Activated T-cell treated with anti-CD3 and anti-CD28 coated beads, Interleukin-2, amount 50 U/mL, for 4 hours (primary cell): Measurements from ENCODE around the gene CPA2. TPM values are rescaled to one million over a fixed set of nuclear protein-coding genes. Genes with fewer than 3 reads are reported as not detected.

ENCODE experiments used
- ATAC-seq, 2 donors: fragments of 200-7000 bp; cut with Tn5 transposase; one replicate each; pipeline ENCODE4 v1.10.0; 2021
- DNase-seq: peaks from one replicate; pipeline ENCODE4 v3.0.0-alpha.2; 2020
- H3K27me3 Mint-ChIP-seq: one replicate; pipeline ENCODE4 v1.8.0; 2021; ENCODE audit warnings: low read depth, mixed read lengths
- H3K36me3 Mint-ChIP-seq: one replicate; pipeline ENCODE4 v1.8.0; 2022; ENCODE audit warnings: mixed read lengths; ENCODE audit not compliant: insufficient read depth
- H3K4me1 Mint-ChIP-seq: one replicate; pipeline ENCODE4 v1.8.0; 2021; ENCODE audit warnings: low read depth, mixed read lengths
- H3K4me3 Mint-ChIP-seq: one replicate; pipeline ENCODE4 v1.8.0; 2021; ENCODE audit warnings: mild to moderate bottlenecking, moderate library complexity, mixed read lengths
- H3K9me3 Mint-ChIP-seq: one replicate; pipeline ENCODE4 v1.8.0; 2021; ENCODE audit warnings: mixed read lengths
- total RNA-seq, 3 donors: library from RNA; stranded (reverse); gene quantifications; one replicate each; pipeline ENCODE4 v1.2.1, GENCODE V29; 2021

CPA2 gene
- total RNA-seq, 3 donors from 2014 or later = 0.55 to 1.5 (median 0.87) TPM

GRCh38 chr7:130279906-130280305, 13.2 kb downstream of the CPA2 start:
- no peak overlapping the region for H3K4me3 Mint-ChIP-seq

GRCh38 chr7:130281260-130281659, 14.6 kb downstream of the CPA2 start:
- DNase-seq (no peak), ATAC-seq (no peak)
- no peaks in the 10 kb centered on the region for H3K36me3 Mint-ChIP-seq
- no peaks in the 10 kb centered on the region for H3K9me3 Mint-ChIP-seq
- no peak overlapping the region for H3K4me3 Mint-ChIP-seq
- H3K27me3 Mint-ChIP-seq = peaks cover 6% of the 10 kb centered on the region
- H3K4me1 Mint-ChIP-seq = peaks cover 14% of the 10 kb centered on the region

More at GRCh38 chr7:130279906-130280305, 13.2 kb downstream of the CPA2 start:
- peaks cover 16% of the 10 kb centered on the region for H3K4me1 Mint-ChIP-seq
- DNase-seq (no peak), ATAC-seq (no peak)
- H3K9me3 Mint-ChIP-seq = no peaks in the 10 kb centered on the region
- H3K27me3 Mint-ChIP-seq = peaks cover 10% of the 10 kb centered on the region
- H3K36me3 Mint-ChIP-seq = no peaks in the 10 kb centered on the region

DNA sequence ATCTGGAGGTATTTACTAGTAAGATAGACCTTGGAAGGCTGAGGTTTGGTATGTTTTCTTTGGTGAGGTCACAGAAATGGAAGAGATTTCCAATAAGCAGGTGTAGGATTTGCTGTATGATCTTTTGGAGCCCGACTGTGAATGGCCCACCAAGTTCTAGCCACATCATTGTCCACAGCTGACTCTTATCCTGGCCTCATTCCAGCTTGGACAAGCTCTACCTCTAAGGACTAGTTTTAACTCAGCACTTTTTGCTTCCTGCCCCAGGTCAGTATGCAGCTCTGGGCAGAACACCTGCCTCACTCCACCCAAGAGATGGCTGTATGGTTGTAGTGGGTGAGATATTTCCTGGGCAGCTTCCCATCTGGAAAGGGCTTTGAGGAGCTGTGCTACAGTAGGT, 20.2 kb downstream of the CPA2 start:
- Mint-ChIP-seq H3K9me3 (no peaks in the 10 kb centered on the region), H3K36me3 (no peaks in the 10 kb centered on the region), H3K4me3 (no peak overlapping the region), H3K27me3 (peaks cover 8% of the 10 kb centered on the region), H3K4me1 (no peaks in the 10 kb centered on the region)
- DNase-seq (no peak), ATAC-seq (no peak)

GRCh38 chr7:130288168-130288567, 21.5 kb downstream of the CPA2 start:
- Mint-ChIP-seq H3K36me3 (no peaks in the 10 kb centered on the region), H3K27me3 (peaks cover 8% of the 10 kb centered on the region), H3K4me3 (no peak overlapping the region), H3K9me3 (no peaks in the 10 kb centered on the region), H3K4me1 (no peaks in the 10 kb centered on the region)
- DNase-seq (no peak), ATAC-seq (no peak)

DNA sequence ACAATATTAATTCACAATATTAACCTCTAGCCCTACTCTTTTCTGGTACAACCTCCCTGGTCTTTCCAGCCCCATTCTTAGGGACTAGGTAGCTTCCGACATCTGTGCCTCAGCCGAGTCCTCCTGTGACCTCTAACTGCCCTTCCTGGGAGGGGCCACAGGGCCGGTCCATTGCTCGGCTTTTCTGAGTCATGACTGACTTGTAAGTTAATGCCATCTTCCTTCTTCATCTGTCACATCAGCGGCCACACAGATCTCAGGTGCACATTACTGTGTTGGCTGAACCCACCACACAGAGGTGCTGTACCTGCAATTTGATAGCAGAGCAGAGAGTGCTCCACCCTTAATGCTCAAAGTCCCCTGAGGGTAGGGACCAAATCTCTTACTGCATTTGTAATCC, 22.2 kb downstream of the CPA2 start:
- DNase-seq (no peak), ATAC-seq (no peak)
- no peak overlapping the region for H3K4me3 Mint-ChIP-seq
- H3K36me3 Mint-ChIP-seq = no peaks in the 10 kb centered on the region
- H3K27me3 Mint-ChIP-seq = peaks cover 4% of the 10 kb centered on the region
- H3K4me1 Mint-ChIP-seq = no peaks in the 10 kb centered on the region
- H3K9me3 Mint-ChIP-seq = no peaks in the 10 kb centered on the region

DNA sequence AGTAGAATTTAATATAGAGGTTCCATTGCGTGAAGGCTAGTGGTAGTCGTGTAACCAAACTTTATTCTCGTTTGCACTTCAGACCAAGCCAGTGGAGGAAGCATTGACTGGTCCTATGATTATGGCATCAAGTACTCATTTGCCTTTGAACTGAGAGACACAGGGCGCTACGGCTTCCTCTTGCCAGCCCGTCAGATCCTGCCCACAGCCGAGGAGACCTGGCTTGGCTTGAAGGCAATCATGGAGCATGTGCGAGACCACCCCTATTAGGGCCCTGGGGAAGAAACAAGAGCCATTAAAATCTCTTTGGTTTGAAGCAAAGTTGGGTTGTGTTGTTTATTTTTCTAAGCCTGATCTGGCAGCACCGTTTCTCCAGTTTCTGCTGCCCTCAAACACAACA, 22.8 kb downstream of the CPA2 start:
- Mint-ChIP-seq H3K9me3 (no peaks in the 10 kb centered on the region), H3K36me3 (no peaks in the 10 kb centered on the region), H3K4me3 (no peak overlapping the region), H3K4me1 (no peaks in the 10 kb centered on the region), H3K27me3 (peaks cover 2% of the 10 kb centered on the region)
- no peak for ATAC-seq
- no peak for DNase-seq

- H3K36me3 Mint-ChIP-seq = no peaks in the 10 kb centered on the region
- H3K27me3 Mint-ChIP-seq = peaks cover 2% of the 10 kb centered on the region
- DNase-seq (no peak), ATAC-seq (no peak)
- no peaks in the 10 kb centered on the region for H3K9me3 Mint-ChIP-seq
- no peaks in the 10 kb centered on the region for H3K4me1 Mint-ChIP-seq
- H3K4me3 Mint-ChIP-seq = no peak overlapping the region
Measured at GRCh38 chr7:130290745-130291144, 24.1 kb downstream of the CPA2 start.

GRCh38 chr7:130292682-130293257, 26.1 kb downstream of the CPA2 start, which contains the start of gene CPA4:
Gene CPA4 (plus strand): TSS chr7:130293161. CDS start chr7:130293181, 20 bp downstream.
- no peaks in the 10 kb centered on the region for H3K4me1 Mint-ChIP-seq
- no peaks in the 10 kb centered on the region for H3K9me3 Mint-ChIP-seq
- DNase-seq (no peak), ATAC-seq (no peak)
- peaks cover 2% of the 10 kb centered on the region for H3K27me3 Mint-ChIP-seq
- no peak within 1 kb of the TSS for H3K4me3 Mint-ChIP-seq
- no peaks in the 10 kb centered on the region for H3K36me3 Mint-ChIP-seq

GRCh38 chr7:130293521-130293920, 26.9 kb downstream of the CPA2 start:
- ATAC-seq = no peak
- no peak for DNase-seq
- H3K4me1 Mint-ChIP-seq = no peaks in the 10 kb centered on the region
- H3K27me3 Mint-ChIP-seq = peaks cover 2% of the 10 kb centered on the region
- no peaks in the 10 kb centered on the region for H3K9me3 Mint-ChIP-seq
- no peaks in the 10 kb centered on the region for H3K36me3 Mint-ChIP-seq
- H3K4me3 Mint-ChIP-seq = no peak overlapping the region

DNA sequence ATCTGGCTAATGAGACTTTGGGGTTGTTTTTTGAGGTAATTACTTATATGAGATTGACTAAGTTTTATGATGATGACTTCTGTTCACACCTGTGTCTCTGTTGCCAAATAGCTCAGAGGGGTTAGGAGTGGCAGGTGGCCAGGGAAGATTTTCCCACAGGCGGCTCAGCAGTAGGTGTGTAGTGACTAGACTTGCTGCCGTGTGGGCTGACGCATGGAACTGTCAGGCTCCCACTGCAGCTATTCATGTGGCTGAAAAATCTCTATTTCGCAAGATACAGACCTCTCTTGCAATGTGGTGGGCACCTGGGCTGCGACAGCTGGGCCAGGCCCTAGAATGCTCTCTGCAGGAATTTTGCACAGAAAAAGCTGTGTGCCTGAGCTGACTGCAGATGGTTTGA, 27.7 kb downstream of the CPA2 start:
- H3K27me3 Mint-ChIP-seq = peaks cover 2% of the 10 kb centered on the region
- no peaks in the 10 kb centered on the region for H3K9me3 Mint-ChIP-seq
- H3K4me3 Mint-ChIP-seq = no peak overlapping the region
- H3K4me1 Mint-ChIP-seq = no peaks in the 10 kb centered on the region
- ATAC-seq = peak in 1 of 2 donors; percentile 30
- DNase-seq = no peak
- H3K36me3 Mint-ChIP-seq = no peaks in the 10 kb centered on the region

DNA sequence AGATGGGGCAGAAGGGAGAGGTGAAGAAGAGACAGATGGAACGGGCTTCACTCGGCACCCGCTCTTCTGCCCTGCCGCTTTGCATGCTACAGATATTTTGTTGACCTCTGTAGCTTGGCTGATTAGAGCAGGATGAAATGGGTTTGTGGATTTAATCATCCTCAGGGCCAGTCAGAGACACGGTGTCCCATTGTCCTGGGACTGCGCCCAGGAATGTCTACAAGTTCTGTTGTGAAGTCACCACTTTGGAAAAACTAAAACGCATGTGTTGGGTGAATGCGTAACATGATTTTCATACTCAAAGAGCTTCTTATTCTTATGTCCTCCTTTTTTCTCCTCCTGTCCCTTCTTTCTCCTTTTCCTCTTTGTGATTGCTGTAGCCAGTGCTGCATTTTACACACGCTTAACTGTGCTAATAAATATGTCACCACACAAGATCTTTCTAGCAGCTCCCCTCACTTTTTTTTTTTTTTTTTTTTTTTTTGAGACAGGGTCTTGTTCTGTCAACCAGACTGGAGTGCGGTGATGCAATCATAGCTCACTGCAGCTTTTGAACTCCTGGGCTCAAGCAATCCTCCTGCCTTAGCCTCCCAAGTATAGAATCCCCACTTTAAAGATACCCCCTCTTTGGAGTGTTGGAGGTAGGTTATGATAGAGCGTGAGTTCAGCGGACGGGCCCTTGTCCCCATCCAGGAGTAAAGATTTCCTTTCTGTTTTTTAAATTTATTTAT, 29.7 kb downstream of the CPA2 start:
- peaks cover 1% of the 10 kb centered on the region for H3K27me3 Mint-ChIP-seq
- no peak overlapping the region for H3K4me3 Mint-ChIP-seq
- ATAC-seq (no peak), DNase-seq (no peak)
- no peaks in the 10 kb centered on the region for H3K9me3 Mint-ChIP-seq
- no peaks in the 10 kb centered on the region for H3K36me3 Mint-ChIP-seq
- H3K4me1 Mint-ChIP-seq = no peaks in the 10 kb centered on the region

DNA sequence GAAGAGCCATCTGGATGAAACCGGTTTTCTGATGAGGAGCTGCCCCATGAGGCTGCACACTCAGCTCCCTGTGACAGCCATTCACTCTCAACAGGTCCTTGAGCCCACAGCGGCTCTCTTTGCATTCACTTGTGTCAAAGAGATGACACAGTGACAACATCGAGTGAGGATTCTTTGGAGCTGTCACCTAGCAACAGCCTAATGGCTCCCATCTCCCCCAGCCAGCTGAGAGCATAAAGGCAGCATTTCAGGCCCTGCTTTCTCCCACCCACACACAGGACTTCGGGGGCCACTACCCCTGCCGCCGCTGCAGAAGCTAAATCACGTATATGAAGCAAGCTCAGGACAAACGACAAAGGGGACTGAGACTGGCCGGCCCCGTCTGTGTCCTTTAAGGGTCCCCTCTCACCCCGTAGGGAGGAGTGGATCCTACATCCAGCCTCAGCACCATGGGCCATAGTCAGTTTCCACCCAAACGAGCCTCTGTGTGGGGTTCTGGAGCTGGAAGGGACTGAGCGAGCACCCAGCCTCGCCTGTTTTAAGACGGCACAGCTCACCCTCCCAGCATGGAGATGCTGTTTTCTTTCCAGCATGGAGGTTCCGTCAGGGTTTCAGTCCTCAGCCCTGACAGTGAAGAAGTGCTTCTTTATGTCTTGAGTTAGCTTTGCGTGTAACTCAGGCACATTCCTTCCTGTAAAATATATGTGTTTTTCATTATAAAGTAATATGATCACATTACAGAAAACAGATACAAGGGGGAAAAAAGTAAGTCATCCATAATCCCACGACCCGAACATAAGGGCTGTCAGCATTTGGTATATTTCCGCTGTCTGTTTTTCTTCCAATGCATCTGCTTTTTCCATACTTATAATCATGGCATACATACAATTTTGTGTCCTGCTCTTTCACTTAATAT, 31.2 kb downstream of the CPA2 start:
- DNase-seq = no peak
- Mint-ChIP-seq H3K36me3 (no peaks in the 10 kb centered on the region), H3K9me3 (no peaks in the 10 kb centered on the region), H3K4me3 (no peak overlapping the region), H3K27me3 (peaks cover 1% of the 10 kb centered on the region), H3K4me1 (no peaks in the 10 kb centered on the region)
- ATAC-seq = no peak

- no peaks in the 10 kb centered on the region for H3K36me3 Mint-ChIP-seq
- no peak overlapping the region for H3K4me3 Mint-ChIP-seq
- H3K9me3 Mint-ChIP-seq = no peaks in the 10 kb centered on the region
- ATAC-seq (no peak), DNase-seq (no peak)
- no peaks in the 10 kb centered on the region for H3K4me1 Mint-ChIP-seq
- peaks cover 1% of the 10 kb centered on the region for H3K27me3 Mint-ChIP-seq
Measured at GRCh38 chr7:130298544-130299326, 32.1 kb downstream of the CPA2 start.

DNA sequence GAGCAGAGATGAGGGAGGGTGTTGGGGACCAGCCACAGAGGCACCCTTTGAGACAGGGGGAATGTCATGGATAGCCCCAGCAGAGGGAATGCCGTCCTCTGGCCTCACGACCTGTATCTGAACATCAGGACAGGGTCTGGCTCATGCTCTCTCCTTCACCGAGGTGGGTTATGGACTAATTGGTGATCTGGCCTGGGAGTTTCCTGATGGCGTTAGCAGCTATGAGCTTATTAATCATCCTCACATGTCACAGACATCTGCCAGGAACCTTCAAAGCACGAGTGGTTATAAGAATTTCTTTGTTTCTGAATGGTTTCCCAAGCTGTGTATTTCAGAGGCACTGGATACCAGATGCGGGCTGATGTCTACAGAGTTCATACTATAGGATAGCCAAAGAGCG, 33.2 kb downstream of the CPA2 start:
- ATAC-seq (no peak), DNase-seq (no peak)
- Mint-ChIP-seq H3K4me3 (no peak overlapping the region), H3K9me3 (no peaks in the 10 kb centered on the region), H3K27me3 (peaks cover 1% of the 10 kb centered on the region), H3K4me1 (no peaks in the 10 kb centered on the region), H3K36me3 (no peaks in the 10 kb centered on the region)
